ENCODE results near the gene RALGPS1.

Gene RALGPS1

DNA sequence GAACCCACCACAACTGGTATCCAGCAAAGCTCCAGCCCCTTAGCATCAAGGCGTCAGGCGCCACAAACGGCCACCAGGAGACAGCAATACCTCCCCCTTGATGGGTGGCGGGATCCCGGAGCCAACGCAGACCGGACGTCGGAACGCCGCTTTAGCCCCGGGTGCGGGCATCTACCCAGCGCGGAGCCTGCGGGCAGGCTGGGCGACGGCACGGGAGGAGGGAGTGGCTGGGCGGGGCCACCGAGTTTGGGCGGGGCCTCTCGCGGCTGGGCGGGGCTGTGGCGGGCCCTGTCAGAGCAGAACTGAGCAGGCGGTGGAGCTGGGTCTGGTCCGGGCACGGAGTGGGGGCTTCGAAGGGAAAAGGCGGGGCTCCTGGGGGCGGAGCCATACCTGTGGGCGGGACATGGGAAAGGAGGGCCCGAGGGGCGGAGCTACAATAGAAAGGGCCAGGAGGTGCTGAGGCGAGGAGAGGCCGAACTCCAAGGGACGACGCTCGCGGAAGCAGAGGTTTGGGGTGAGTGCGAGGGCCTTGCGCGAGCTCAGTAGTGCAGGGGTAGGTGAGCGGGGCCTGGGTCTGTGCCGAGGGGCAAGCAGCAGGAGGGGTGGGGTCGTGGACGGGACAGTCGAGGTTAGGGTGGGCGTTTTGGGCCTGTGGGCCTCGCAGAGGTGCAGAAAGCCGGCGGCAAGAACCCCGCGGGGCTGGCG lies 309.7 kb downstream of the RALGPS1 start:
- peak; percentile 87 for DNase-seq (ENCODE audit: low spot score)

DNA sequence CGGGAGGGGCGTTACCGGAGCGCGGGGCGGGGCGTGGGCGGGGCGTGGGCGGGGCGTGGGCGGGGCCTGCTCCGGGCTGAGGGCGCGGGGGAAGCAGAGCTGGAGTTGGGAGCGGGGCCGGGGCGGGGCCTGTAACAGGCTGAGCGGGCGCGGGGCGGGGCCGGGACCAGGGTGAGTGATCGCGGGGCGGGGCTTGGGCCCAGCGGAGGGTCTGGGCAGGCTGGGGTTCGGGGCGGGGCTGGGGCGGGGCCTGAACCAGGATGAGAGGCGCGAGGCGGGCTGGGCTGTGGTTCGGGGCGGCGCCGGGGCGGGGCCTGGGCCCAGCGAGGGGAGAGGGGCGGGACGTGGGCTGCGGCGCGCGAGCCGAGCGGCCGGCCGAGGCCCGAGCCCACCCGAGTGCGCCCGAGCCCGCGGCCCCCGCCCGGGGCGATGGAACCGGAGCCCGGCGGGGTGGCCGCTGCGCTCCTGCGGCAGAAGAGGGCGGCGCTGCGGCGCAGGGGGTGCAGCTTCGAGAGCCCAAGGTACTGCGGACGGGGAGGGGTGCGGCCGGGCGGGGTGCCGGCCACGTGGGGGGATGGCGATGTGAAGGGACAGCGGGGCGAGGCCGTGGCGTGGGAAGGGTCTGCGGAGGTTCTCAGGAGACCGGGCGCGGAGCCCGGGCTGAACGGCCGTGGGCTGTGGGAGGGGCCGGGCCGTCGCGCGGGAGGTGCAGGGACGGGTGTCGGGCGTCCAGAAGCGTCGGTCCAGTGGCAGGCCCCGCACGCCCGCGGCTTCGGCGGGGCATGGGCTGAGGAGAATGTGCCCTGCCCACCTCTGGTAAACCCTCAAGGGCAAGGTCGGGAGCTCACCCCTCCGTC lies 310.5 kb downstream of the RALGPS1 start:
- DNase-seq (ENCODE audit: low spot score): peak; percentile 86

DNA sequence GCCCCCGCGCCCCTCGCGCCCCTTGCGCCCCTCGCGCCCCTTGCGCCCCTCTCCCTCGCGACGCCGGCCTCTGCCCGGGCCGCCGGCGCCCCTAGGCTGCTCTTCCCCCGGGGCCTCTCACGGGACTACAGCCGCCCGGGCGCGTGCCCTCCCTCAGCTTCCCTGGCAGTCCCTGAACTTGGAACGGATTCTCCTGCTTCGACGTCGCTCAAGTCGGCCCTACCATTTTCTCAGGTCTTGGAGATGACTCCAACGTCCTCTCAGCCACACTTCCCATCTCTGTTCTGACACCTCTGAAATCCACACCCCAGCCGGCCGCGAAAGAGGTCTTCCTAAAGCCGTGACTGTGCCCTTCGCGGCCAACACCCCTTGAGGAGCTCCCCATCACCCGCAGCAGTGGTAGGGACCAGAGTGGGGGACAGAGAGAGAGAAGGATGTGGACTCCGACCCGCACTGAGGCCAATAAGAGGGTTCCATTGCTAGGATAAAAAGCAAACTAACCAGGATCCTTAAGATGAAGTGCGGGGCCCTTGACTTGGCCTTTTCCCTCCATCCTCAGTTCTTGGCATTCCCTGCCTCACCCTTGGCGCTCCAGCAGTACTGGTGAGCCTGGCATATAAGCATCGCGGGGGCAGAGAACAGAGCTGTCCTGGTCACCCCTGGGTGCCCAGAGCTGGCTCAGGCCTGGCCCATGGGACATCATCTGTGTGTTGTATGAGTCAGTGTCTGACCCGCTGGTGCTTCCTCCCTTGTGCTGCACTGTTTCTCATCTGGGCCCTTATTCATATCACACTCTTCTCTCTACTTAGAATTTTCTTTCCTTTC lies 311.4 kb downstream of the RALGPS1 start:
- no peak for DNase-seq (ENCODE audit: low spot score)

DNA sequence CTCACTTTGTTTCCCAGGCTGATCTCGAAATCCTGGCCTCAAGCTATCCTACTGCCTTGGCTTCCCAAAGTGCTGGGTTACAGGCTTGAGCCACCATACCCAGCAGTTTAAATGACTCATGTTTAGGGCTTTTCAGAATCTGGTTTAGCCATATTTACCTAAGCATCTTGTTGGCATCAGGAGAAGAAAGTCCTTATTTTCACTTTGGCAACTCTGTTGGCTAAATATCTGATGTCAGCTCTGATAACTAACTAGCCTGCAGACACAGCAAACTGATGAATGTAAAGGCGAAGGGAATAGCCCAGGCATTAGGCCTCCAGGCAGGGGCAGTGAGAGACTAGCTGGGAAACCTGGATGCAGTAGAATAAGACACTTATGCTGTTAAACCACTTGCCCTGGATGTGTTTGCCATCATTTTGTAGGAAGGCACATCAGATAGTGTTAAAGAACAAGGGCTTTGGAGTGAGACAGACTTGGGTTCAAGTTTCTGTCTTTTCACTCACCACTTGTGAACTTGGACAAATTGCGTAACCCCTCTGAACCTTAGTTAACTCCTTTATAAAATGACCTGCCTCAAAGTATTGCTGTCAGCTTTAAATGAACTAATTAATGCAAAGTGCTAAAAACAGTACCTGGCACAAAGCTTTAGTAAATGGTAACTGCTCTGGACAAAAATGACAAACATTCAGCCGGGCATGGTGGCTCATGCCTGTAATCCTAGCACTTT lies 315.3 kb downstream of the RALGPS1 start:
- no peak for DNase-seq (ENCODE audit: low spot score)

DNA sequence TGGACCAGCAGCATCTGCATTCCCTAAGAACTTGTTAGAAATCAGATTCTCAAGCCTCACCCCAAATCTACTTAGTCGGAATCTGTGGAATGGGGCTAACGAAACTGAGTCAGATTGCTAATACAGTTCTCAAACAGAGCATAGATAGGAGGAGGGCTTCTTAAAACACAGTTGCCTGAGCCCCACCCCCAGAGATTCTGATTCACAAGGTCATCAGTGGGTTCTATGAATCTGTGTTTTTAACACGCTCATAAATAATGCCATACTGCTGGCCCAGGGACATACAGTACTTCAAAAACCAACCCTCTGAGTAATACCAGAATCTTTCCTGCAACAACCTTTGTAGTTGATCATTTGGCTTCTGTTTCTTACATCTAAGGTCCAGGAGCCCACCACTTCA lies 317.1 kb downstream of the RALGPS1 start:
- DNase-seq (ENCODE audit: low spot score): no peak

DNA sequence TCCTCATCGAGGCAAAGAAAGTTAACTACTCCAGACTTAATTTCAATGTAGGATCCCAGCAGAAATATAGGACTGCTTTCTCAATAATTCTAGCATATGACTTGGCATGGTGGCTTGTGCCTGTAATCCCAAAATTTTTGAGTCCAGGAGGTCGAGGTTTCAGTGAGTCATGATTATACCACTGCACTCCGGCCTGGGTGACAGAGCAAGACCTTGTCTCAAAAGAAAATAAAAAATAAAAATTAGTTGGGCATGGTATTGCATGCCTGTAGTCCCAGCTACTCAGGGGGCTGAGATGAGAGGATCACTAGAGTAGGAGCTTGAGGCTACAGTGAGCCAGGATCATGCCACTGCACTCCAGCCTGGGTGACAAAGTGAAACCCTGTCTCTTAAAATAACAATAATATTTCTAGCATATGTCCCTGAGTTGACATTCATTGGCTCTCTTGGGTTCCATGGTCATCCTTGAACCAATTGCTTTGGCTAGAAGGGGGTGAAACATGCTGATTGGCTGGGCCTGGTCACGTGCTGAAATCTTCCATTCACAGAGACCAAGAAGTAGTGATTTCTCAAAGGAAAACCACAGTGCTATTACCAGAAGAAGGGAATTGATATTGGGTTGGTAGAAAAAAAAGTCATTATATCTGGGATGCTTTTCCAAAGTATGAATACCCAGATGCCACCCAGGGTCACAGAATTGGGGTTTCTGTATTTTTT lies 318.4 kb downstream of the RALGPS1 start:
- no peak for DNase-seq (ENCODE audit: low spot score)

DNA sequence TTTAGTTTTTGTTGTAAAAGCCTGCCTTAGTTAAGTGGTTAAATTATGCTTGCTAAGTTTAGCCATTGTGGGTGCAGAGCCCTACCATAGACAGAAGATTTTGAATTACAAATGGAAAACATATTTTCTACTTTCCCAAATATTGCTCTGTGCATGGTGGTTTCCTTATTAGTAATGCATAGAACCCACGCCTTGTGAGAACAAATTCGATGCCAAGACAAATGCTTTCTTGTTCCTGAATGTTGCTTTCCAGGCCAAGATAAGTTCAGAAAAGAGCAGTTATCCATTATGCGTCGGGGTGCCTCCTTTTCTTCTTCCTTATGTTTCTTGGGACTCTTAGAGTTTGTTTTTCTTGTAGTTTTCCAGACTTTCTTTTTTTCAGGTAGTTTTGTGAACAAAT lies 319.0 kb downstream of the RALGPS1 start:
- no peak for DNase-seq (ENCODE audit: low spot score)

DNA sequence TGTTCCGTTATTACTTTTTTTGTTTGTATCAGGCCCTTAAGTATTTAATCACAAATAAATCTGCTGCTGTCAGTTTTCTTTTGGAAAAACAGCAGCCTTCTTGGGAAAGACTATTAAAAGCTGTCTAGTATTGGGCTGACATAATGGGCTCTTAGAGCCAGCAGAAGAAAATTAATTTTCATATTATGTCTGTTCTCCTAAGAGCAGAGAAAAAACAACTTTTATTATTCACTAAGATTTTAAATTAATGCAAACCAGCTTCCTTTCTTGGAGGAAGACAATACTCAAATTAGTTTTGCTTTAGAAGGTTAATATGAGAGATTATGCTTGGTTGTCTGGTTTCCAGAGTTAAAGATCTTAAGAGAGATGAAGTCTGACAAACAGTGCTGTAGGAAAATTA lies 319.4 kb downstream of the RALGPS1 start:
- DNase-seq (ENCODE audit: low spot score): no peak

DNA sequence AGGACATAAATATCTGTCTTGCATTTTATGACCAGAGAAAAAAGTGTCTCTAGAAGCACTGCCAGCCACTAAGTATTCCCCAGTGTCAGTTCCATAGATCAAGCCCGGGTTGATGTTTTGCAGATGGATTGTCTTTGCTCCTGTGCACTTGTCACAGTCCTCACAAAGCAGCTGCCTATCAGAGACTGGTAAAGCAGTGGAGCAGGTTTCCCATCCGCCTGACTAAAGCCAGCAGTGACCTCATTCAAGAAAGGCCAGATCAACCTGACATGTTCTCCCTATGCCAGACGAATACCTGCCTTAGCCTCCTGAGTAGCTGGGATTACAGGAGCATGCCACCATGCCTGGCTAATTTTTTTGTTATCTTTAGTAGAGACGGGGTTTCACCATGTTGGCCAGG lies 323.2 kb downstream of the RALGPS1 start:
- DNase-seq (ENCODE audit: low spot score): no peak

DNA sequence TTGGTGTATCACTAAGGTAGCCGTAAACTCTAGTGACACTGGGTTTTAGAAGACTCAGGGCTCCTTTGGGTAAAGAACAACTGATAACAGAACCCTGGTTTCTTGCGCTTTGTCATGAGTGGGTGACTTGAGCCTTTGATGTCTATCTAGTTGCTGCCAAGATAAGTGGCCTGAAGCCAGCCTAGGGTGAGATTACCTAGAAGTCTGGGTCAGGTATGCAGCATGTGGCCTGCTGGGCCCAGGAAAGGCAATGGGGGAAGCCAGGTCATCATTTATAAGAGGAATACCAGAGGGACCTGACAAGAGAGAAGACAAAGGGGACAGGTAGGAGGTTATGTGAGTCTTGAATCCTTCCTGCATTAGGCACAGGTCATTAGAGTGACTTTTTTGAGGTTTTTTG lies 326.8 kb downstream of the RALGPS1 start:
- no peak for DNase-seq (ENCODE audit: low spot score)

DNA sequence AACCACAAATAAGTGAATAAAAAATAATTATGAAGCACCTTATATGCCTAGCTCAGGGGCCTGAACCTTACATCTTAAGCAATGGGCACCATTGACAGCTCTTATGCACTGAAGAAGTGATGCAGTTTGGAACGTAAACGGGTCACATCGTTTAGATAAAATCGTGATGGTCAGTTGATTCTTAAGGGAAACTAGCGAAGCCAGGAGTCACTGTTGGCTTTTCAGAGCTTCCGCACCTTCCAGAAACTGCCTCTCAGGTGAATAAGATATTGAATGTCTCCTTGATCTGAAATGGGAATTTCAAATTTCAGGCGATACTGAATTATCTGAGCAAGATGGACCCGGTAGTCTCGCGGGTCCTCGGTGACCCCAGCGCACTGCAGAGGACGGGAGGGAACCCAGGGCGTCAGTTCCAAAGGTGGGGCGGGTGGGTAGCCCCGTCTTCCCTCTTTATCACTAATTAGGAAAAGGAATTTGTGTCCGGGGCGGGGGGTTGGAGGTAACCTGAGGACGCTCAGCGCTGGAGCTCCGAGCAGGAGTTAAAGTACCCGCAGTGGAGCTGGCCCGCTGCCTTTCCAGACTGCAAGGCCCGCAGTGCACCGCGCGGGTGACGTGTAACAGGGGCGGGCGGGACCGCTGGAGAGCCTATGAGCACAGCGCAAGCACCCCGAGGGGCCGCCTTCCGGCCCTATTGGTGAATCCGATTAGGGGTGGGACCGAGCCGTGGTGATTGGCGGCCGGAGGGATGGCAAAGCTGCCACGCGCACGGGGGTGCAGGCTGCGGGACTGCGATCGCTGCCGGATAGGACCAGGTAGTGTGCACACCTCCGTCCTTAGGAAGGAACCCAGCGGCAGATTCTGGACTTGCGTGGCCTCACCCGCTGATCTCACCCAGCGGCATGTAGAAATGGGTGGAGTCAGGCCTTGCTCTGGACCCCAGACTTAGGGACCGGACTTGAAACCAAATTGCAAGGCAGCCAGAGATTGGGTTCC lies 330.3 kb downstream of the RALGPS1 start:
- peak; percentile 95 for DNase-seq (ENCODE audit: low spot score)

DNA sequence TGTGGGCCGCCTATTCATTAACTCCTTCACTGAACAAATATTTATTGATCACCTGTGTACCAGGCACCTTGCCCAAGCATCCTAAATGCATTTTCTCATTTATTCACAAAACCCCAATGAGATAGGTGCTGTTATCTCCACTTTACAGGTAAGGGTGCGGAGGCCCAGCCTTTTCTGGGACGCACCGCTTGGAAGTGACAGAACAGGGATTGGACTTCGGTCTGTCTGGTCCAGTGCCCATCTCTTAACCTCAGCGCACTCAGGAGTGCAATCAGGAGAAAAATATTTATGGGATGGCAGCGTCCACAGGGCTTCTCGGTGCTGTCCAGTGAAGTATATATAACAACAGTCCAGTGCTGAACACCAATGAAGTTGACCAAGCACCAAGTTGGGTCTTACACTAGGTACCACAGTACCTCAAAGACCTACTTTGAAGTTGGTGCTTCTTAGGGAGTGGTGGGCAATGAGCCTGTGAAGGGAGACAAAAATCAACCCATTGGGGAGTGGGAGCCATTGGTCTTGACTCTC lies 331.1 kb downstream of the RALGPS1 start:
- DNase-seq (ENCODE audit: low spot score): no peak

DNA sequence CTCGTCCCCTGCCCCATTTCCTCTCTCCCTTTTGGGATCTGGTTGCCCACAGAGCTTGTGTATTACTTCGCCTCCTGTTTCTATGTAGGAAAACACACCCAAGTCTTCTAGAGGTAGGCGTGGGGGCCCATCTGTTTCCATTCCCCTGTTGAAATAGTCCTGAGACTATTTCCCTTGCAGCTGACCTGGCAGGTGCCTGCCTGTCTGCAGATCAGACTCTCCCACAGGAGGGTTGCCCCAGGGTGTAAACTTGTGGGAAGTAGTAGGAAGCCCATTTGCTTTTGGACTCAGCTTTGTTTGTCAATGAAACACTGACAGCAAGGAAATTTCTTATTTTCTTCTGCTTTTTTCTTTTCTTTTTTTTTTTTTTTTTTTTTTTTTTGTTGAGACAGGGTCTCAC lies 333.7 kb downstream of the RALGPS1 start:
- DNase-seq (ENCODE audit: low spot score): no peak

DNA sequence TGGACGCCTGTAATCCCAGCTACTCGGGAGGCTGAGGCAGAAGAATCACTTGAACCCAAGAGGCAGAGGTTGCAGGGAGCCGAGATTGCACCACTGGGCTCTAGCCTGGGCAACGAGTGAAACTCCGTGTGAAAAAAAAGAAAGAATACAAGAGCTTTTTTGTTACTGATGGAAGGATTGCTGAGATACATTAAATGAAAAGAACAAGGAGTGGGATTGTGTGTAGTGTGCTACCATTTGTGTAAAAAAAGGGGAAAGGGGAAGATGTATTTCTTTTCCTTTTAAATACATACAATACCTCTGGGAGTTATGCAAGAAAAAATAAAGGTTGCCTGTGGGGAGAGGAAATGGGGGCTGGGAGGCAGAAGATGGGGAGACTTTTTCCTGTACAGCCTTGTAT lies 335.3 kb downstream of the RALGPS1 start:
- DNase-seq (ENCODE audit: low spot score): no peak

DNA sequence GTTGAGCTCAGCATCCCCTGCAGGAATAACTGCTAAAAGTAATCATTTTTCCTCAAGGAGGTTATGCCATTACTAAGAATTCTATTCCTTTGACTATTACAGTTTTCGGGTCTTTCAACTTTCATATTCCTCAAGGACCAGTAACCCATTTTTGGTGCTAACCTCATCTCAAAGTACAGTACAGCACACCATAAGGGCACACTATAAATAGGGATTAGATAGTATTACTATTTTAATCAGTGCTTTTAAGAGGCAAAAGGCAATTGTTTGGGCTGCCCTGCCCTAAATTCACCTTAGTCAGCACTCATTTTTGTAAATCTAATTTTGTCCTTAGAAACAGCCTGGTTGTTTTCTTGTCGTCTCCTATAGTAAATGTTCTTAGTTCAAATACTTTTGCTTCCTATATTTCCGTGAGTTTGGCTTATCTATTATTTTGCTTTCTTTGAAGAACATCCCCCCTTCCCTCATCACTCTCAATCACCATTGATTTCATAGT lies 336.4 kb downstream of the RALGPS1 start:
- DNase-seq (ENCODE audit: low spot score): no peak

DNA sequence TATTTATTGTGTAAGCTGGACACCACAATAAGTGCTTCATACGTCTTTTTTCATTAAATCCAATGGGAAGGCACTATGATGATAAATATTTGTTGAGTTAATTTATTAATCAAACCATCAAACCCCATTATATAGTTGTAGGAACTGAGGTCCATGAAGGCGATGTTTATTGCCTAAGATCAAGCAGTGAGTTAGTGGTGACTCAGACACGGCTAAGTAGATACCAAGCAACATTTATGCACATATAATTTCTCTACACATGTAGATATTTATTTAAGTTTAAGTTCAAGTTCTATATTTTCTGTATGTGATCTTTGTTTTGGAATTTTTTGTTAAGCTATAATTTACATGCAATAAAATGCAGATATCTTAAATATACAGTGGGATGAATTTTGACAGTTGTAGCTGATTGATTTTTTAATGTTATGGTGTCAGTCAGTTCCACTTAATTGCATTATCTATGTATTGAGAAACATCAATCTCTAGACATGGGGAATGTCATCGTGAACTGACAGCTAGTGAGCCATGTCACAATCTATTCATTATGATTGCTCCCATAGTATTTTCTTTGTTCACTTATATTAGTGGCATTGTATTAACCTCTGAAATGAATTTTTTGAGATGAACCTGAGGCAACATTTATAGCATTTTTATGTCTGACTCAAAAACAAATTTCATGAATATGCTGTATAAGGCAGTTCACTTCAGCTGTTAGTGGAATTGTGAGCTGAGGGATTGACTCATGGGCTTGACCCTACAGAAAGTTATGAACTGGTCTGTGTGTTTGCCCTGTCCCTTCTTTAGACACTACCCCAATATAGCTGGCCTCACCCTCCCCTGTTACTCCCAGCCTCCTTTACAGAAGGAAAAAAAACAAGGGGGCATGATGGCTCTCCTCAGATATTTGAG lies 338.1 kb downstream of the RALGPS1 start:
- no peak for DNase-seq (ENCODE audit: low spot score)

DNA sequence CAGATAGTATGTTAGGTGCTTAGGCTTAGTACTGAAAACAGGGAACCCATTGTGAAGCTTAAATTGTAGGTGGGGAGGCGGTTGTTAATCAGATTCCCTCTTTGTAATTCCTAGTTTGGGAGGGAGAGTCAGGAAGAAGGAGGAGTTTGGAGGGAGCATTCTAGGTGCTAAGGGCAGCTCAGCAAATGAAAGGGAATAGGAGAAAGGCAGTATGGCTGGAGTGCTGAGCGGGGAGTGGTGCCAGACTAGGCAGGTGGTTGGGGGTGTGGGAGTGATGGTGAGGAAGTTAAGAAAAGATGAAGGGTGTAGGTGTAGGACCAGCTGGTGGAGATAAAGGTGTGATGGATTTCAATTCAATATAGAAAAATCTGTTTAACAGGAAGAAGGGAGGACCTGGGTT lies 338.9 kb downstream of the RALGPS1 start:
- DNase-seq (ENCODE audit: low spot score): no peak

DNA sequence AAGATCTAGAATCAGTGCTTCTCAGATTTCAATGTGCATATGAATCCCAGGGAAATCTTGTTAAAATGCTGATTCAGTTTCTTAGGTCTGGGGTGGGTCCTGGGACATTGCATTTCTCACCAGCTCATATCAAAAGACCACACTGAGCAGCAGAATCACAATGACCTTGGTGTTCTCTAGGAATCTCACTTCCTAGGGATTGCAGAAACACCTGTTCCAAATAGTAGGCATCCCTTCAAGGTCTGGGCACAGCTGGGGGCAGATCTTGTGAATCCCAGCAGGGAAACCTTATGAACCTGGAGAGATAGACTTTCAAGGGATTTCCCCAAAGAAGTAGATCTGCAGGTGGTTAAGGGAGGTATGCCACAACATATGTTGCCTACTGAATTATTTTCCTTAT lies 341.1 kb downstream of the RALGPS1 start:
- no peak for DNase-seq (ENCODE audit: low spot score)

DNA sequence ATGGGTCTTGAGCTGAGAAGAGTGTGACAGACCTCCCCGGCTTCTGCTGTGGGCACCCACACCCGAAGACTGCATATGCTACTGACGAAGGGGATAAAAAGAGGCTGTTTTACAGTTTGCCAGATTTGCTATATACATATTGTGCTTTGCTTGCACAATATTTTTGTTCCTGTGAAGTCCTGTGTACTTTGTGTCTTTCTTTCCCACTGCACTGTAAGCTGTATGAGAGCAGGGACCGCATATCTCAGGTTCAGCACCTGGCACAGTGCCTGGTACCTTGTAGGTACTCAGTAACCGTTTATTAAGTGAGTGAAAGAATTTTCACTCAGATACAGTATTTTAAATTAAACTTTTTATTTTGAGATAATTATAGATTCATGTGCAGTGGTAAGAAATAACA lies 341.7 kb downstream of the RALGPS1 start:
- DNase-seq (ENCODE audit: low spot score): no peak

Measured in SW480 (cell line).